LNCAP (cell line): ENCODE results near the gene PABPC1L.

Source experiments
- TF ChIP-seq, protein P1 (sequence below): fragments of 450-650 bp; IDR thresholded peaks from 2 replicates; pipeline ENCODE4 v1.5.1; 2017; ENCODE audit warnings: mild to moderate bottlenecking

PABPC1L gene

DNA sequence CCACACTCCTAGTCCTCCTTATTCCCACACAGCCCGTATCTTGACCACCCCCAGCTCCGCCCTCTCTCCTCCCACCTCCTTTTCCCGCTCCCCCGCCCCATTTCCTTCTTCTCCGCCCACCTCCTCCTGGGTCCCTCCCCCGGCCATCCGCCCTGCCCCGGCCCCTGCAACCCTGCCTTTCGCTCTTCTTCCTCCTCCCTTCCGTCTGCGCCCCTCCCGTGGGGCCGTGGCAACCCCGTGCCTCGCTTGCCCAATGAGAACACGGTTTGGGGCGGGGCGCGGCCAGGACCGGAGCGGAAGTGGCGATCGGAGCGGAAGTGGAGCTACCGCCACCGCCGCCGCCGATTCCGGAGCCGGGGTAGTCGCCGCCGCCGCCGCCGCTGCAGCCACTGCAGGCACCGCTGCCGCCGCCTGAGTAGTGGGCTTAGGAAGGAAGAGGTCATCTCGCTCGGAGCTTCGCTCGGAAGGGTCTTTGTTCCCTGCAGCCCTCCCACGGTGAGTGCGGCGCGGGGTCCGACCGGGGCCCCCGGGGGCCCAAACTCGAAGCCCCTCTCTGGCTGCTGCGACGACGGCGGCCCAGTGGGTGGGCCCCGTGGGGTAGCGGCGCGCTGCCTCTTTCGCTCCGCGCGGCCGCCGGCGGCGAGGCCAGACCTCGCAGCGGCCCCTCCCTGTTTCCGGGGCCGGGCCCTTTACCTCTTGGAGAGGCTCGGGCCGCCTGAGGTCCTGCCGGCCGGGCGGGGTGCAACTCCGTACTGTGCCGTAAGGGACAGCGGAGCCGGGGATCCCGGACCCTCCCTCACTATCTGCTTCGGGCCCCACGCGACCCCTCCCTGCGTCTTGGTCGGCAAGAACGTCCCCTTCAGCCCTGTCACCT, 24.2 kb upstream of the PABPC1L start, which contains the start of gene YWHAB:
Gene YWHAB, plus strand, starts transcription at position 314 of the 874 bp plus-strand sequence. CDS start 15,829 bp downstream, outside the sequence.
- TF ChIP-seq, protein P1, sequence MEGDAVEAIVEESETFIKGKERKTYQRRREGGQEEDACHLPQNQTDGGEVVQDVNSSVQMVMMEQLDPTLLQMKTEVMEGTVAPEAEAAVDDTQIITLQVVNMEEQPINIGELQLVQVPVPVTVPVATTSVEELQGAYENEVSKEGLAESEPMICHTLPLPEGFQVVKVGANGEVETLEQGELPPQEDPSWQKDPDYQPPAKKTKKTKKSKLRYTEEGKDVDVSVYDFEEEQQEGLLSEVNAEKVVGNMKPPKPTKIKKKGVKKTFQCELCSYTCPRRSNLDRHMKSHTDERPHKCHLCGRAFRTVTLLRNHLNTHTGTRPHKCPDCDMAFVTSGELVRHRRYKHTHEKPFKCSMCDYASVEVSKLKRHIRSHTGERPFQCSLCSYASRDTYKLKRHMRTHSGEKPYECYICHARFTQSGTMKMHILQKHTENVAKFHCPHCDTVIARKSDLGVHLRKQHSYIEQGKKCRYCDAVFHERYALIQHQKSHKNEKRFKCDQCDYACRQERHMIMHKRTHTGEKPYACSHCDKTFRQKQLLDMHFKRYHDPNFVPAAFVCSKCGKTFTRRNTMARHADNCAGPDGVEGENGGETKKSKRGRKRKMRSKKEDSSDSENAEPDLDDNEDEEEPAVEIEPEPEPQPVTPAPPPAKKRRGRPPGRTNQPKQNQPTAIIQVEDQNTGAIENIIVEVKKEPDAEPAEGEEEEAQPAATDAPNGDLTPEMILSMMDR, result no peak

DNA sequence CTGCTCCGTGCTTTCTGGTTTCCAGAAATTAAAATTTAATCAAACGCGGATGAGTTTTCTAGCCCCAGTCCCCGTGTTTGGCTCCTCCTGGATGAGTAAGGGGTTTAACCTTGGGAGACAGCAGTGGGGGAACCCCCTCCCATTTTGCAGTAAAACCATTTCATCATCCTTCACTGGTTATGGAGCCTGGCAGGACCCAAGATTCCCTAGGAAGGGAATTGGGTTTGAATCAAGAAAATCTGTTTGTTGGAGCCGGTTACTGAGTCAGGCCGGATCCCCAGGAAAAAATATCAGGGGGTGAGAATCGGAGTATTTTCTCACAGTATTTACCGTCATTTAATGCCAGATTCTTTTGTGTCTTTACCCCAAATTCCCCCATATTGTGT, 23.6 kb upstream of the PABPC1L start:
- TF ChIP-seq, protein P1, result no peak

DNA sequence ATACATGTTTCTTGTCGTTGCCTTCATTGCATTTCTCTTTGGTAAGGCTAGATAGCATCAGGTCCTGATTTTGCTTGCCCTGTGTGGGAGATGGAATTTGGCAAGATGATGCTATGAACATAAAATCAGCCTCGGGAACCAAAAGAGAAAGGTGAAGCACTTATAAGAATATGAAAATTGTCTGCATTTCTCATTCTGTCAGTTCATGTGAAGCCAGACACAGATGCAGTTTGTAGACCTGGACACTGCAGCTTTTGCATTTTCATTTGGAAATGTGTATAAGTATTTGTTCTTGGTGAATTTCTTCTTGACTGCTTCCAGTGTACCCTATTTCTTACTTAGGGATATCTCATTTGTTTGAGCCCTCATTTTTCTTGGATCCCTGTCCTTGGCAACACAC, 23.0 kb upstream of the PABPC1L start:
- TF ChIP-seq, protein P1, result no peak

- TF ChIP-seq, protein P1, result no peak
These were observed 22.4 kb upstream of the PABPC1L start for GRCh38 chr20:44887466-44887865.

DNA sequence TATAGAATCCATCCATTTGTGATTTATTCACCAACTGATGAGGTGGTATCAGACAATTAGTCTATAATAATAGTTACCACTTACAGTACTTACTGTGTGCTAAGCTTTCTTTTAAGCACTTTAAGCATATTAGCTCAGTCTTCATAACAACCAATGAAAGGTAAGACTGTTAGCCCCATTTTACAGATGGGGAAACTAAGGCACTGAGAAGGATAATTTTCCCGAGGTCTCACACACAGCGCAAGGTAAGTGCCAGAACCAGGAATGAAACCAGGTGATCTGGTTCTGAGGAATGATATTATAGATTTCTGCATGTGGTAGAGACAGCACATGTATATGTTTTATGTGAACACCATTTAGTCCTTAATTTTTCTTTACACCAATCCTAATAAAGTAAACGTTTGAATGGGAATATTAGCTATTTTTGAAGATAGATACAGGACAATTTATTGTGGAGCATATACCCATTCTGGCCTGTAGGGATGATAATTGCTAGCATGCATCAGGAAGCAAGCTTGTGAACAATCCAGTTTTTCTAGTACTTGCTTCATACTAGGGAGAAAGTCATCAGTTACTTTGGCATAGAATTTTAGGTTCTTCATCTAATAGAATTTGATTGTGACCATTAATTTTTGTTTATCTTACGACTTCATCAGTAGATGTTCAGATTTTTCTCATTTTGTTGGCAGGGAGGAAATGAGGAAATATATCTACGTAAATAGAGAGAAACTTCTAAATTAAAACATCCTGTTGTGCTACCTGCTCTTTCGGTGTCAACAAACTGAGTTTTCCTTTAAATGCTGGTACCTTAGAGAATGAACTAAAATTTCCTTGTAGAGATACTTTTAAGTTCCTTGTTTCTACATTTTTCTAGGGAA, 21.4 kb upstream of the PABPC1L start:
- TF ChIP-seq, protein P1, result peak; percentile 52

DNA sequence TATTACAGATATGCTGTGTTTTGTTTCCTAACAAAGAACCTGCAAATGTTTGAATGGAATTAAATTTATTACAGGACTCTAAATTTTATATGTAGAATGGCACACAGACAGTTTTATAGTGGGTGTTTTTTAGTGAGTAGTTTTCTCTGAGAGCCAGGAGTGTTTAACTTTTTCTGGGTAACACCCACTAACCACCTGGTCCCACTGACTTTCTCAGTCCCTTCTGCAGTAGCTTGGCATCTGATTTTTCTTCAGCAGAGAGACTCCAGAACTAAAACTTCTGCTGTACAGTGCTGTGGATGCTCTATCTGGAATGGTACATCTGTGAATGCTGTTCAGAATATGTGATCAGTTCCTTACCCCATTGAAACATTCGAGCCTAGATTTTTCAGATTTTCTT, 18.0 kb upstream of the PABPC1L start:
- TF ChIP-seq, protein P1, result no peak

- TF ChIP-seq, protein P1, result no peak
These were observed 14.9 kb upstream of the PABPC1L start for GRCh38 chr20:44894959-44895358.
